HG03060 (cell line): Measurements from ENCODE around the gene PCDHA3.
"Not testable (repeated sequence)": the region's sequence is repeated elsewhere in the genome, so short reads cannot be mapped to it uniquely, and the experiment has no call there.

Experiments
- ATAC-seq: cut with Tn5 transposase; IDR thresholded peaks from one replicate; pipeline ENCODE4 v1.9.1; 2021; ENCODE audit warnings: low read depth, moderate number of reproducible peaks; ENCODE audit not compliant: unreplicated experiment

The PCDHA3 gene

DNA sequence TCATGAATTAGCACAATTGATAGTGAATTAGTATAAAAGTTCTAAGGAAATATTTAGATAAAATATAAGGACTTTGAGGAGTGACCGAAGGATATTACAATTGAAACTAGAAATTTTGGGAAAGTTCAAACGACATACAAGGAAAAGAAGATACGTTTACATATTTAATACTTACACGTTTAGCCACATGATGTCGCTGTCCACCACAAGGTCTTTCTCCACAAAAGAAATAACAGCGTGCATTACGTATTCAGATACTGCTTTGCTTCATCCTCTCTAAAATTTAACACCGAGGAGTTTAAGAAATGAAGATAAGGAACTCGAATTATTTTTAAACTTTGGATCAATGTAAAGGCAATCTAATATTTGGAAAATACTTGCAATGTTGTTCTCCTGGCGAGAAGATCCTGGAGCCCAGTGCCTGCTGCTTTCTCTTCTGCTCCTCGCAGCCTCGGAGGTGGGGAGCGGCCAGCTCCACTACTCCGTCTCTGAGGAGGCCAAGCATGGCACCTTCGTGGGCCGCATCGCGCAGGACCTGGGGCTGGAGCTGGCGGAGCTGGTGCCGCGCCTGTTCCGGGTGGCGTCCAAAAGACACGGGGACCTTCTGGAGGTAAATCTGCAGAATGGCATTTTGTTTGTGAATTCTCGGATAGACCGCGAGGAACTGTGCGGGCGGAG lies at the start of gene PCDHA3:
Gene PCDHA3 (plus strand): TSS at position 242 of the 678 bp plus-strand sequence.
- no peak for ATAC-seq

DNA sequence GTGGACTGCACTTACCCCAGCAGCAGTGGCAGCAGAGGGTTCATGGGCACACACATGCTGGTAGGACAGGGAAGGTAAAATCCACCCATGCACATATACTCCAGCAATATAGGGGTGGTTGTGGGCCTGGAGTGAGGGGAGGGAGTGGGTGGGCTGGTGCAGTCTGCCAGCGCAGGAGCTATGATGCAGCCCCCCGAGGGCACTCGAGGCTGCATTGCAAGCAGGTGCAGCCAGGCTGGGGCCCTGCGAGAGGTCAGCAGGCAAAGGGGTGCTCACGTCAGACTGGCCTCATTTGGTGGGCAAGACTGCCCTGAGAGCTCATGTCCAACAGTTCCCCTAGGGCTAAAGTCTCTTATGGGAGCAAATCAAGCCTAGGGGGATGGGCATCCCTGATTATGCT lies 47.3 kb upstream of the PCDHA3 start:
- no peak for ATAC-seq

DNA sequence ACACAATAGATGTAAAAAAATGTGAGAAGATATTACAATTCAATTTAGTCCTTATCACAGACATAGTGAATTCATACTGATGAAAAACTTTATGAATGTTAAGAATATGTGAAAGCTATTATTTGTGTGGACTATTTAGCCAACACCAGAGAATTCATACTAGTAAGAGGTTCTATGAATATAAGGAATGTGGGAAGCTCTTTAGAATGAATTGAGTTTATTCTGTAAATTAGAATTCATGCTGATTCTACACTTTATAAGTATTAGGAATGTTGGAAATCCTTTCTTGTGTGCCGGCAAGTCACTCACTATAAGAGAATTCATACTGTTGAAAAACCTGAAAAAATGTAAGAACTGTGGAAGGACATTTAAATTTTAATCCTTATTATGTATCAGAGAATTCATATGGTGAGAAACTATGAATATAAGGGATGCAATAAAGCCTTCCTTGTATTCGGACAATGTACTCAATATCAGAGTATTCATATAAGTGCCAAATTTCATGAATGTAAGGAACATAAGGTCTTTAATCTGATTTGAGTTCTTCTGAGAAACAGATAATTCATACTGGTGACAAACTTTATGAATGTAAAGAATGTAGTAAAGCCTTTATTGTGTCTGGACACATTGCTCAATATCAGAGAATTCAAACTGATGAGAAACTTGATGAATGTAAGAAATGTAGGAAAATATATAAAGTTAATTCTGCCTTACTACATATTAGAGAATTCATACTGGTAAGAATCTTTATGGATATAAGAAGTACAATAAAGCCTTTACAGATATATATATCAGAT lies 36.5 kb upstream of the PCDHA3 start:
- no peak for ATAC-seq

DNA sequence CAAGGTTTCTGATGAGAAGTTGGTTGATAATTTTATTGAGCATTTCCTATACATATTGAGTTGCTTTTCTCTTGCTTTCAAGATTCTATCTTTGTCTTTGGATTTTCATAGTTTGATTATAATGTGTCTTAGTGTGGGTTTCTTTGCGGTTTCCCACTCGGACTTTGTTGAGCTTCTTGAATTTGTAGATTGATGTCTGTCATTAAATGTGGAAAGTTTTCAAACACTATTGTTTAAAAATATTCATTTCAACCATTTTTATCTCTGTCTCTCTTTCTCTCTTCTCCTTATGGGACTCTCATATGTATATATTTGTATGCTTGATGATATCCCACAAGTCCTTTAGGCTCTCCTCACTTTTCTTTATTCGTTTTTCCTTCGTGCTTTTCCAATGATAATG lies 33.4 kb upstream of the PCDHA3 start:
- no peak for ATAC-seq

- no peak for ATAC-seq
Observed at GRCh38 chr5:140780512-140780911, 20.3 kb upstream of the PCDHA3 start.

DNA sequence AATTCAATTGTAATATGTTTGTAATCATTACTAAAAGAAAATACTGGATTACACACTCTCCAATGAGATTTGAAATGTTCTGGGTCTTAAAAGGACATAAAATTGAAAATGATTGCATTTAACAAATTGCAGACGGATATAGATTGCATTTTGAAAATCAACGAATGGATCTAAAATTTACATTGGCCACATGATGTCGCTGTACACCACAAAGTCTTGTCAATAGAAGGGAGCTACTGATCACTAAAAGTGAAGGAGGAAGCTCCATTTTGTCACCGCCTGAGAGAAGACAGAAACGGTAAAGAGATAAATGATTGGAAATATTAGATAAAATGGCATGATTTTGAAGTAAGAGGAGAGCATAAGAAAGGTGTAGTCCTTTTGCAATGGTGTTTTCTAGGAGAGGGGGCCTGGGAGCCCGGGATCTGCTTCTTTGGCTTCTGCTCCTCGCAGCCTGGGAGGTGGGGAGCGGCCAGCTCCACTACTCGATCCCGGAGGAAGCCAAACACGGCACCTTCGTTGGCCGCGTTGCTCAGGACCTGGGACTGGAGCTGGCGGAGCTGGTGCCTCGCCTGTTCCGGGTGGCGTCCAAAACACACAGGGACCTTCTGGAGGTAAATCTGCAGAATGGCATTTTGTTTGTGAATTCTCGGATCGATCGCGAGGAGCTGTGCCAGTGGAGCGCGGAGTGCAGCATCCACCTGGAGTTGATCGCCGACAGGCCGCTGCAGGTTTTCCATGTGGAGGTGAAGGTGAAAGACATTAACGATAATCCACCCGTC lies 14.8 kb upstream of the PCDHA3 start, which contains the start of gene PCDHA1:
Gene PCDHA1 (plus strand): TSS at position 236 of the 782 bp plus-strand sequence.
- no peak for ATAC-seq

- not testable (repeated sequence) for ATAC-seq
Observed at GRCh38 chr5:140787422-140787821, 13.4 kb upstream of the PCDHA3 start.

DNA sequence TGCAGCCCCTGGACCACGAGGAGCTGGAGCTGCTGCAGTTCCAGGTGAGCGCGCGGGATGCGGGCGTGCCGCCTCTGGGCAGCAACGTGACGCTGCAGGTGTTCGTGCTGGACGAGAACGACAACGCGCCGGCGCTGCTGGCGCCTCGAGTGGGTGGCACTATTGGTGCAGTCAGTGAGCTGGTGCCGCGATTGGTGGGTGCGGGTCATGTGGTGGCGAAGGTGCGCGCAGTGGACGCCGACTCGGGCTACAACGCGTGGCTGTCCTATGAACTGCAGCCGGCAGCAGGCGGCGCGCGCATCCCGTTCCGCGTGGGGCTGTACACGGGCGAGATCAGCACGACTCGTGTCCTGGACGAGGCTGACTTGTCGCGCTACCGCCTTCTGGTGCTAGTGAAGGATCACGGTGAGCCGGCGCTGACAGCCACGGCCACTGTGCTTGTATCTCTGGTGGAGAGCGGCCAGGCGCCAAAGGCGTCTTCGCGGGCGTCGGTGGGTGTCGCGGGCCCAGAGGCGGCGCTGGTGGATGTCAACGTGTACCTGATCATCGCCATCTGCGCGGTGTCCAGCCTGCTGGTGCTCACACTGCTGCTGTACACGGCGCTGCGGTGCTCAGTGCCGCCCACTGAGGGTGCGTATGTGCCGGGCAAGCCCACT lies 12.9 kb upstream of the PCDHA3 start:
- ATAC-seq, result not testable (repeated sequence)

DNA sequence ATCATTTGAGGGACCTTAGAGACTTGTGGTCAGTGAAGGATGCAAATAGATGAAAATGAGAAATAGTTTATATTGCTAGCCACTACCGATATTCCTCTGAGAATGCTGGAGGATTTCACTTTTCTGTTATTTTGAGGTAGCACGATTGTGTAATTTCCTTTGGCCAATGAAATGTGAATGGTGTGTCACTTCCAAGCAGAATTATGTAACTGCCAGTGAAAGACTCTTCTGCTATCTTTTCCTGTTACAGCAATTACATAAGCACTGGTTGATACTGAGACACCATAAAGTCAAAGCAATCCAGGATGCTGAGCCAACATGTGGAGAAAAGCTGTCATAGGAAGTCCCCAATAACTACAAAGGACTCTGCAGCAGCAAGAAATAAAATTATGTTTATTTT lies 9.8 kb upstream of the PCDHA3 start:
- ATAC-seq, result no peak

DNA sequence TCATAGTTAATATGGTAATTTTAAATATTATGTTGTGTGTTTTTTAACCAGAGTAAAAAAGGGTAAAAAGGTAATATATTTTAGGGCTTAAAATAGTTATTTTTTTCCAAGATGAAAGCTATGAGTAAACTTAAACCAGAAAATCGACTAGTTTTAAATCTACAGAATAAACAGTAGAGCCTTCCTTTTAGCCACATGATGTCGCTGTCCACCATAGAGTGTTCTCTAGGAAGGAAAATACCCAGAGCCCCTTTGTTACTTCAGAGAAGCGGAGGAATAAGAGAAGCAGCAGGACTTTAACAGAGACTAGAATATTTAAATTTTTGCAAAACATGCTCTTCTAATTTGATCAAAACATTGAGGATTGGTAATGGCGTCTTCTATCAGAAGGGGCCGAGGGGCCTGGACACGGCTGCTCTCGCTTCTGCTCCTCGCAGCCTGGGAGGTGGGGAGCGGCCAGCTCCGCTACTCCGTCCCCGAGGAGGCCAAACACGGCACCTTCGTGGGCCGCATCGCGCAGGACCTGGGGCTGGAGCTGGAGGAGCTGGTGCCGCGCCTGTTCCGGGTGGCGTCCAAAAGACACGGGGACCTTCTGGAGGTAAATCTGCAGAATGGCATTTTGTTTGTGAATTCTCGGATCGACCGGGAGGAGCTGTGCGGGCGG lies 6.1 kb upstream of the PCDHA3 start, which contains the start of gene PCDHA2:
Gene PCDHA2 (plus strand): TSS at position 258 of the 664 bp plus-strand sequence.
- no peak for ATAC-seq

- ATAC-seq, result no peak
Observed at GRCh38 chr5:140795259-140795641, 5.6 kb upstream of the PCDHA3 start.

- ATAC-seq, result not testable (repeated sequence)
Observed at GRCh38 chr5:140796072-140796717, 4.7 kb upstream of the PCDHA3 start.

GRCh38 chr5:140796718-140797095 lies 4.2 kb upstream of the PCDHA3 start:
- ATAC-seq, result no peak

GRCh38 chr5:140801494-140801841 lies 611 bp downstream of the PCDHA3 start:
- ATAC-seq, result no peak

DNA sequence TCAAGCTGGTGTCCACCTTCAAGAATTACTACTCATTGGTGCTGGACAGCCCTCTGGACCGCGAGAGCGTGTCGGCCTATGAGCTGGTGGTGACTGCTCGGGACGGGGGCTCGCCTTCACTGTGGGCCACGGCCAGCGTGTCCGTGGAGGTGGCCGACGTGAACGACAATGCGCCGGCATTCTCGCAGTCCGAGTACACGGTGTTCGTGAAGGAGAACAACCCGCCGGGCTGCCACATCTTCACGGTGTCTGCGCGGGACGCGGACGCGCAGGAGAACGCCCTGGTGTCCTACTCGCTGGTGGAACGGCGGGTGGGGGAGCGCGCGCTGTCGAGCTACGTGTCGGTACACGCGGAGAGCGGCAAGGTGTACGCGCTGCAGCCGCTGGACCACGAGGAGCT lies 1.5 kb downstream of the PCDHA3 start:
- not testable (repeated sequence) for ATAC-seq

- no peak for ATAC-seq
Observed at GRCh38 chr5:140802781-140803271, 2.0 kb downstream of the PCDHA3 start.

GRCh38 chr5:140806834-140807775 lies 6.2 kb downstream of the PCDHA3 start, which contains the start of gene PCDHA4:
TSS of gene PCDHA4 (plus strand) at chr5:140807068.
- no peak for ATAC-seq

- not testable (repeated sequence) for ATAC-seq
Observed at GRCh38 chr5:140808241-140808888, 7.5 kb downstream of the PCDHA3 start.
